ENCODE data around the gene MIER1.
A peak's percentile ranks its signal among the peaks of the same experiment; 100 is the strongest.
"Not testable (repeated sequence)": the region's sequence is repeated elsewhere in the genome, so short reads cannot be mapped to it uniquely, and the experiment has no call there.

Gene MIER1

DNA sequence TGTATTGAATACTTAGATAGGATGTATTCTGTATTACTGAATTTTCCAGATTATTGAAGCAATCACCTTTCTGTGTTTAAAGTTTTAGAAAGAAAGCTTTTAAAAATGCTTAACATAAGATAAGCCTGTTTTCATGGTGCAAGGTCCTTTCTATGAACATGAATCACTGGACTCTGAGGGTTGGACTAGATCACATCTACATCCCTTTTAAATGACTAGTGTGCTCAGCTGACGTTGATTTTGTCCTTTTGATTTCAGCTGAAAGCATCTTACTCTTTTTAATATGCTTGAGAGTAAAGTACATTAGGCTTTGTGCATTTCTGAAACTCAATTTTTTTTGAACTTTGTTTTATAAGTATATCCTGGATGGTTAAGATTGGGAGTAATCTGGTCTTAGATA lies 16.2 kb downstream of the MIER1 start:
- DNase-seq, result no peak

DNA sequence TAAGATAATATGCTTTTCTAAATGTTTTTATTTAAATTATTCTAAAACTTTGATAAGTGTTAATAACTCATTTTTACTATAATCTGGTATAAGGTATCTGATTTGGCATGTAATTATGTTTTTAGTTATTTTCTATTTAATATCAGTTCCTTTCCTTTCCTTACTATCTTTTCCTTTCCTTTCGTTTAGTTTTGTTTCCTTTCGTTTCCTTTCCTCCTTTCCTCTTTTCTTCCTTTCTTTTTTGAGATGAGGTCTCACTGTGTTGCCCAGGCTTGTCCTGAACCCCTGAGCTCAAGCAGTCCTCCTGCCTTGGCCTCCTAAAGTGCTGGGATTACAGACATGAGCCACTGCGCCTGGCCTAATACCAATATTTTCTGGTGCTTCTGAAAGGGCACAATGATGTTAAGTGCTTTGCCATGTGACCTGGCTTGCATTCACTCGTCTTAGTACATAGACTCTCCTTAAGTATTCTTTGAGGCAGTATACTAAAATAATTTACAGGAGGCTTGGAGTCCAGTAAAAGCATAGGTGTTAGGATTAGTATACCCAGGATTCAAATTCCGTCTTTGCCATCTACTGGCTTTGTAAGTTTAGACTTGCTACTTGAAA lies 18.7 kb downstream of the MIER1 start:
- DNase-seq, result no peak

DNA sequence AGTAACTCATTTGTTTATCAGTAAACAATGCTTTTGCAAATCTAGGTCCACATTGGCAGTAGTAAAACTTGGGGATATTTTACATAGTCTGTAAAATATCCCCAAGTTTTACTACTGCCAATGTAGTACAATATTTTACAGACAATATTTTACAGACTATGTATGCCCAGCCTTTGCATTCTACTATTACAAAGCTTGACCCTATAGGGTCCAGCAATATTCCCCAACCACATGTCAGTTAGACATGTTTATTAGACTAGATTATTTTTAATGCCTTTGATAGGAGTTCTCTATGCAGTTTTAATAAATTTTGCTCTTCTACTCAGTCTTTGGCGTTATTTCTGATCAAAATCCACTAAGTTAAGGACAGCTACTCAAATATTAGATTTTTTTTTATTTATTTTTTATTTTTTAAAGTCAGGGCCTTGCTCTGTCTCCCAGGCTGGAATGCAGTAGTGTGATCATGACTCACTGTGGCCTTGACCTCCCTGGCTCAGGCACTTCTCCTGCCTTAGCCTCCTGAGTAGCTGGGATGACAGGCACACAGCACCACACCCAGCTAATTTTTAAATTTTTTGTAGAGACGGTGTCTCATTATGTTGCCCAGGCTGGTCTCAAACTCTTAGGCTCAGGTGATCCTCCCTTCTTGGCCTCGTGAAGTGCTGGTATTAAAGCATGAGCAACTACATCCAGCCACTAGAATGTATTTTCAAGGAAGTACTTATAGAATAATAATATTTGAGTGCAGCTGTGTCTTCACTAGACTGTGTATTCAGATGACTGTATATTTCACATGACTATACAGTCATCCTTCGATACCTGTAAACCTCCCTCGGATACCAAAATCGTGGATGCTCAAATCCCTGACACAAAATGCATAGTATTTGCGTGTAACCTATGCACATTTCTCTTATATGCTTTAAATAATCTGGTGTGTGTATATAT lies 19.8 kb downstream of the MIER1 start:
- no peak for DNase-seq

DNA sequence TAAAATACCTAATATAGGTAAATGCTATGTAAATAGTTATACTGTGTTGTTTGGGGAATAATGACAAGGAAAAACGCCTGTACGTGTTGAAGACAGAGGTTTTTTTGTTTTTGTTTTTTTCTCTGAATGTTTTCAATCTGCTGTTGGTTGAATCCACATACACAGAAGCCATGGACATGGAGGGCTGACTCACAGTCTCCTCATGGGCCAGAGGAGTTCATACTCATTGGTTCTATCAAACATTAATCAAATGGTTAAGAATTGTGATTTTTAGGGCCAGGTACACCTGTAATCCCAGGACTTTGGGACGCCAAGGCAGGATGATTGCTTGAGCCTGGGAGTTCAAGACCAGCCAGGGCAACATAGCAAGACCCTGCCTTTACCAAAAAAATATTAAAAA lies 20.5 kb downstream of the MIER1 start:
- DNase-seq, result no peak

DNA sequence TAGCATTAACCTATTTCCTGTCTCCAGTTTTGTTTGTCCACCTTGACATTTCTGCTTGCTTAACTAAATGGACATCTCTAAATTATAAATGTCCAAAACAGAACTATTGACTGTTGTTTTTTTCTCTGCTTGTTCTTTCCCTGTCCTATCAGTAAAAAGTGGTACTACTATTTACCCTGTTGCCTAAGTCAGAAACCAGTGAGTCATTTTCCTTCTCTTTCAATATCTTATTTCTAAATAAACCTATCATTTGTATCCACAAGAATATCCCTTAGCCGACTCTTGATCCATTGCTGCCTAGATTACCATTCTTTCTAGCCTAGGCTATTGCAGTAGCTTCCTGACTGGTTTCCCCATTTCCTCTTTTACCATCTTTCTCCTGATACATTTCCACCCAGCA lies 22.5 kb downstream of the MIER1 start:
- no peak for DNase-seq

DNA sequence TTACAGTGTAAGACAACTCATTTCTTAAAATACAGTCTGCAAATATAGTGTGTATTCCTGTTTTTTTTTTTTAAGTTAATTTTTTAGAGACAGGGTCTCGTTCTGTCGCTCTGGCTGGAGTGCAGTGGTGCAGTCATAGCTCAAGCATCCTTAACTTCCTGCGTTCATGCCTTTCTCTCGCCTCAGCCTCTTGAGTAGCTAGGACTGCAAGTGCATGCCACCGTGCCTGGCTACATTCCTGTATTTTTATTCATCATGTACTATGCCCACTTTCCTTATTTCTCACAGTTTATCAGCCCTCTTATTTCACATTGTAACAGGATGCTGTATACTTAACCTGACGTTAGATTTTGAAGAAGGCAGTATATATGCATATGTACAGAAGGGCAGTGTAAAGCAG lies 26.7 kb downstream of the MIER1 start:
- DNase-seq, result no peak

DNA sequence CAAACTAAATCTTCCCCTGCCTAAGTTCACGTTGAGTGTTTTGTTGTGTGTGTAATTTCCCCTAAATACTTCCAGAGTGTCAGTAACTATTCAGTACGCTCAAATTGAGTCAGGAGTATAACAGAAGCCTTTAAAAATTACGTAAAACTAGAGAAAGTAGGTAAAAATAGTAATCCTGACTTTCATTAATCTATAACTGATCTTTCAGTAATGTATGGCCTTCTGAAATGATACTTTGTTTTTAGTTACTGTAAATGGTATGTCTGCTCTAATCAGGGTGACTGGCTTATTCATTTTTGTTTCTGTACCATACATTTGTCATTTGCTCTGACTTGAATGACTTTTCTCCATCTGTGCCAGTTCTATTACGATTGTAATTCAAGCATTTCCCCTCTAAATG lies 29.4 kb downstream of the MIER1 start:
- DNase-seq, result no peak

DNA sequence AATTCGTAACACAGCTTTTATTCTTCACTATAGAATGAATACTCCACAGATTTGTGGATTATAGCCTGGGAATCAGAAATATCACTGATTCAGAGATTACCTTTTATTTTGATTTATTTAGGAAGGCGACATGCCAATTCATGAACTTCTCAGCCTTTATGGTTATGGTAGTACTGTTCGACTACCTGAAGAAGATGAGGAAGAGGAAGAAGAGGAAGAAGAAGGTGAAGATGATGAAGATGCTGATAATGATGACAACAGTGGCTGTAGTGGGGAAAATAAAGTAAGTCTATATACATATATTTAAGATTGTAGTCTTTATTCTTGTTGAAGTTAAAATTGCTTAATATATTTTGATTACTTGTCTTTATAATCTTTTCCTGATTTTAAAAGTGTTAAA lies 33.1 kb downstream of the MIER1 start:
- DNase-seq, result no peak

DNA sequence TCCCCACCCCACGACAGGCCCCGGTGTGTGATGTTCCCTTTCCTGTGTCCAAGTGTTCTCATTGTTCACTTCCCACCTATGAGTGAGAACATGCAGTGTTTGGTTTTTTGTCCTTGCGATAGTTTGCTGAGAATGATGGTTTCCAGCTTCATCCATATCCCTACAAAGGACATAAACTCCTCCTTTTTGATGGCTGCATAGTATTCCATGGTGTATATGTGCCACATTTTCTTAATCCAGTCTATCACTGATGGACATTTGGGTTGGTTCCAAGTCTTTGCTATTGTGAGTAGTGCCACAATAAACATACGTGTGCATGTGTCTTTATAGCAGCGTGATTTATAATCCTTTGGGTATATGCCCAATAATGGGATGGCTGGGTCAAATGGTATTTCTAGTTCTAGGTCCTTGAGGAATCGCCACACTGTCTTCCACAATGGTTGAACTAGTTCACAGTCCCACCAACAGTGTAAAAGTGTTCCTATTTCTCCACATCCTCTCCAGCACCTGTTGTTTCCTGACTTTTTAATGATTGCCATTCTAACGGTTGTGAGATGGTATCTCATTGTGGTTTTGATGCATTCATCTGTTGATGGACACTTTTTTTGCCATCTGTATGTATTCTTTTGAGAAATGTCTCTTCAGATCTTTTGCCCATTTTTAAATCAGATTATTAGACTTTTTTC lies 41.5 kb downstream of the MIER1 start:
- not testable (repeated sequence) for DNase-seq

DNA sequence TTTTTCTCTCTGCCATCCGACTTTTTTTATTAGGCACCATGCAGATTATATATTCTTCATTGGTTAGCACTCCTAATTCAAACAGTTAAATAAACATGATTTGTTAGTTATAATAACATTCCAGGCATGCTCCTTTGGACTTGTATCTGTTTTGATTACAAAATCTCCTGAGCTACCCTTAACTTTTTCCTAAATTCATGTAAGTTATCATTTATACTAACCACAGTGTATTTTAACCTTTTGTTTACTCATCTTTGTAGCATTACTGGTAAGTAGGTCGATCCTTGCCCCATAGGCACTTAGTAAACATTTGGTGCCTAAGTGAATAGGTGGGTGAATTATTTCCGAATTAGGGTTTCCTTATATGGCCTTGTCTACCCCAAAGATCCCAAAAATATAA lies 43.8 kb downstream of the MIER1 start:
- DNase-seq, result no peak

DNA sequence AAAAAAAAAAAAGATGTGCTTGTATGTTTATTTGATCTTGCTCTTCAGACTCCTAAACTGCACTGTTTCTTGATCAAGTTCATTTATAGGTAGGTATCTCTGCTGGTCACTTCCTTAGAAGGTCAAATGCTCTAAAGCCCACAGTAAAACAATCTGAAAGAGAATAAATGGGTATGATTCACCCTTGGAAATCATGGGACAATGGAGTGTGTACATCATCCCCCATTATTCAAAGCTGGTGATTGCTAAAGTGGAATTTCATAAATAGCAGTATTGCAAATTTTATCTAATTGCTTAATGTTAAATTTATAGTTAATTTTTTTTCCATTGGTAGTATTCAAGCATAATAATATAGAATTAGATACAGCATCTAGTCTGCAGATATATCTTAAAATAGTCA lies 53.4 kb downstream of the MIER1 start:
- no peak for DNase-seq

DNA sequence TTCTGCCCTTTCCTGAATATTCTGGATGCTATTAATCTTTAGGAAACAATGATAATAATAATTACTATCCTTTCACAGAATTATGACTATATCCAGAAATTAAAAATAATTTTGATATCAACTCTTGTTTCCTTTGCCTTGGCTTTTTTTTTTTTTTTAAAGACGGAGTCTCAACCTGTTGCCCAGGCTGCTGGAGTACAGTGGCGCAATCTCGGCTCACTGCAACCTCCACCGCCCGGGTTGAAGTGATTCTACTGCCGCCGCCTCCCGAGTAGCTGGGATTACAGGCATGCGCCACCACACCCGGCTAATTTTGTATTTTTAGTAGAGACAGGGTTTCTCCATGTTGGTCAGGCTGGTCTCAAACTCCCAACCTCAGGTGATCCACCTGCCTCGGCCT lies 54.8 kb downstream of the MIER1 start:
- not testable (repeated sequence) for DNase-seq

DNA sequence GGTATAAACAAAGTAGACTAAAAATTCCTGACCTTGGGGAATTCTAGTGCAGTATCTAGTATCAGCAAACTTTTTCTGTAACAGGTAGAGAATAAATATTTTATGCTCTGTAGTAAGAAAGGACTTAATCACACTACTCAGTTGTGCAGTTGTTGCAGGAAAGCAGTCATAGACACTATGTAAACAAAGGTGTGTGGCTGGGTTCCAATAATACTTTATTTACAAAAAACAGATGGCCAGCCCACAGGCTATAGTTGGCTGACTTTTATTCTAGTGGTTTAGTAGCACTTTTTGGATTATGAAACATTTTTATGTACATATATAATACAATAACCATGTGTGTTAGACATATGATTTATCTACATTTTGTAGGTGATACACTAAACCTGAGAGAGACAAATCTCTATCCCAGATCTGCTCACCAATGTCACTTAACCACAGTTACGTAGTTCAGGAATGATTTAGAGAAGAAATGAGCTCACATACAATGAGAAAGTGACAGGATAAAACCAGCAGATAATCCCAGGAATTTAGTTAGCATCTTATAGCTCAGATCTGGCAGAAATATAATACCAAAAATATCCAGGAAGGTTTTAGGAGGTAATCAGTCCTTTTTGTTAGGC lies 56.1 kb downstream of the MIER1 start:
- peak; percentile 72 for DNase-seq

DNA sequence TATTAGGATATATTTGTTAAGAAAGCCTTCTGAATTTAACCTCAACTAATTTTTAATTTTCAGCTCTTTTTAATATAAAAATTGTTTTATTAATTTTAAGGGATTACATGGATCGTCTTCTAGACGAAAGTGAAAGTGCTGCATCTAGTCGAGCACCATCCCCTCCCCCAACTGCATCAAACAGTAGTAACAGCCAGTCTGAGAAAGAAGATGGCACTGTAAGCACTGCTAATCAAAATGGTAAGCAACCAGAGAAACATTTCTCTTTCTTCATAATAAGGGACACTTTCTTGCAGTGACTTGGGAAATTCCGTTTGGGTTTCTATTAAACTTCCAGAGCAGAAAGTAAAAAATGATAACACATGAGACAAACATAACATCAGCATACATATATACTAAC lies 56.9 kb downstream of the MIER1 start:
- peak; percentile 59 for DNase-seq

DNA sequence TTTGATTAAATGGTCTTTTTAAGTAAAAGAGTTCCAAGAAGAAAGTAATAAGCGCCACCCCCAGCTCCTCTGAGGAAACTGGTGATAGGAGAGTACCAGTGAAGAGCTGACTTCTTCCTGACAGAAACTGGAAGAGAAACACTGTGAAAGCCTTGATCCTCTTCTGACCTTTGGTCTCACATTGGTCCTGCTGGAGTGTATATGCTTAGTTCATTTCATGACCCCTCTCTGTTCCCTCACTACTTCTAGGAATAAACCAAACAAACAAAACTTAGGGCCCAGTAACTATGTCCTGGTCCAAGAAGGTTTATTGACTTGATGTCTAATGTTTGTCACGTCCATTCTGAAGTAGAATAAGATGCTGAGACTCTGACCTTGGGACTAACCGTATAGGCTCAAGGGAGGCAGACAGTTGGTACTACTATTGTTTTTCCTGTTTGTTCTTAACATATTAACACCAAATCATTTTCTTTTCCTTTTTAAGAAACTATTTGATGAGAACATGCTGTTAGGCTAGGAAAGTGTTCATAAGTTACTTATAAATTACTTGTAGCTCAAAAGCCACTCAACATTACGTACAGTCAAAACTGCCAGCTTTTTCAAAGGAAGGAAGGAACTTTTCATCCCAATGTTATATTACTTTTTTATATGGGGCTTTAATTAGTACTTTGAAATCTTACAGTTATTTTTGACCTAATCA lies 57.9 kb downstream of the MIER1 start:
- DNase-seq, result no peak

DNA sequence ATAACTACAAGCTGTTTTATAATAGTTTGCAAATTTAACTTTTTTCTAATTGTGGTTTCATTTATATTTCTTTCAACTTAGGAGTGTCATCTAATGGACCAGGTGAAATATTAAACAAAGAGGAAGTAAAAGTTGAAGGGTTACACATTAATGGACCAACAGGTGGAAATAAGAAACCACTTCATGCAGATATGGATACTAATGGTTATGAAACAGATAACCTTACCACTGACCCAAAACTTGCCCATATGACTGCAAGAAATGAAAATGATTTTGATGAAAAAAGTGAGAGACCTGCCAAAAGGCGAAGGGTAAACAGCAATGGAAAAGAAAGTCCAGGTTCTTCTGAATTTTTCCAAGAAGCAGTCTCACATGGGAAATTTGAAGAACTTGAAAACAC lies 59.7 kb downstream of the MIER1 start:
- DNase-seq, result no peak

DNA sequence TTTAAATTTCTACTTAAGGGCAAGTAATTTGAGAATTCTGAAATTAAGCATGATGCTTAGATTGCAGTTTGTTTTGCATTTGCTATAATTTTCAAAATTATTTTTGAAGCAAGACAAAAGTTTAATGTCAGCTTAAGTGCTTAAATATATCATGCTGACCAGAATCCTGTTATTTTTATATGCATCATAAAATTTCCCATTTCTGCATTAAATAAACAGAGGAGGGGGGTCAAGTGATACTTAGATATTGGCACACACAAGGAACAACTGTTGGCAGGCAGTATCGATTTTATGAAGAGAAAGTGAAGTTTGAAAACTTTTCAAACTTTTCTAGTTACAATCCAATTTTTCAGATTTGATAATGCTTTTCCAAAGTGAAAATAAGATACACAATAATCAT lies 61.0 kb downstream of the MIER1 start:
- no peak for DNase-seq

DNA sequence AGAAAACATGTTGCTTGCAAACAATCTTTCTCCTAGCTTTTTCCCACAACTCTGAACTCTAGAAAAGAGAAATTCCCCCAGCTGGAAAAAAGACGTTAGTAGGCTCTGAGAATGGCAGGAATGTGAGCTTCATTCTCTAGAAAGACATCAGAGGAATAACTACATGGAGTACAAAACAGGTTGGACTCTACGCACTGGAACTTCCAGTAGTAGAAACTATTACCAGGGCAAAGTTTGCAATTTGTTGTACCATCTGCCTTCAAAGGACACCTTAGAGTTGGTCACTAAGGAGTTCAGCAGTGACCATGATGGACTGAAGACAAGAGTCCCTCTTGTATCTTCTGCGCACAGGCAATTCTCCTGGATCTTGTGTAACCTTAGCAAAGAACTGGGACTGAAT lies 68.3 kb downstream of the MIER1 start:
- no peak for DNase-seq

DNA sequence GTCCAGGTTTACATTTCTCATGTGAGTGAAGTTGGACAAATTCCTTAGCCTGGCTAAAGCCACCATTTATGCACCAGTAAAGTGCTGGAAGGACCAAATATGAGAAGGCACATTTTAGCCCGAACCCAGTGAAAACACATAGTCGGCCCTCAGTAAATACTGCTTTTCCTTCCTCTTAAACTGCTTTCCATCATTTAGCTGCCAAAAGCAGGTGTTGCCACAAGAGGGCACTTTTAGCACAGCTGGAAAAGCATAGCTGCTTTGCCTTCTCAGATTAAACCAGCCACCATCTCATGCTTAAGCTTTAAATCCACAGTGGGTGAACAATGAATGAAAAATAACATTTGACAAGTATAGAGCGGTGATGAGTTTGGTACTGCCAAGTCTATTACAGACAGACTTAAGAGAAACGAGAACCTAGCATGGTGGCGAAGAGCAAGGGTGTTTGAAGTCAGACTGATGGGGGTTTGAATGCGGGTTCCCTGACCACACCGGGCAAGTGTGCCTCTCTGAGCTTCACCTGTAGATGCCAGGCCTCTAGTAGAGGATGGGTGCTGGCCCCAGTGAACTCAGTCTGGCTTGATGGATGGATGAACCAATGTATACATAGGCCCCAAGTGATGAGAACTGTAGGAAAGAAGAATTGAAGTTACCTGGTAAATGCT lies 71.4 kb downstream of the MIER1 start:
- peak; percentile 71 for DNase-seq

DNA sequence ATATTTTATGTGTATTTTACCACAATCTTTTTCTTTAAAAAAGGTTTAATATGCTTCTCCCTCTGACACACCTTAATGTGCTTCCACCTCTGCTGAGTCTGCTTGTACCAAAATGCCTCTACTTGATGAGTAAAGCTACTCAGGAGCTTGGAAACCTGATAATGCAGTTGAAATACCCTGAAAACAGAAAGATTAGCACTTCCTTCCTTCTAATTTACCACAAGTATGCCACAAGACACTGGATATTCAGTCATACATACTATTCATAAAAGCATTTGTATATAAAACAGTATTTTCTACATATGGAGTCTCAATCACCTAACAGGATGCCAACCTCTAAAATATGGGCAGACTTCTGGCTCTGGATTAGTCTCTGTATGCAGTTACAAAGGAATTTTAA lies 74.2 kb downstream of the MIER1 start:
- no peak for DNase-seq

DNA sequence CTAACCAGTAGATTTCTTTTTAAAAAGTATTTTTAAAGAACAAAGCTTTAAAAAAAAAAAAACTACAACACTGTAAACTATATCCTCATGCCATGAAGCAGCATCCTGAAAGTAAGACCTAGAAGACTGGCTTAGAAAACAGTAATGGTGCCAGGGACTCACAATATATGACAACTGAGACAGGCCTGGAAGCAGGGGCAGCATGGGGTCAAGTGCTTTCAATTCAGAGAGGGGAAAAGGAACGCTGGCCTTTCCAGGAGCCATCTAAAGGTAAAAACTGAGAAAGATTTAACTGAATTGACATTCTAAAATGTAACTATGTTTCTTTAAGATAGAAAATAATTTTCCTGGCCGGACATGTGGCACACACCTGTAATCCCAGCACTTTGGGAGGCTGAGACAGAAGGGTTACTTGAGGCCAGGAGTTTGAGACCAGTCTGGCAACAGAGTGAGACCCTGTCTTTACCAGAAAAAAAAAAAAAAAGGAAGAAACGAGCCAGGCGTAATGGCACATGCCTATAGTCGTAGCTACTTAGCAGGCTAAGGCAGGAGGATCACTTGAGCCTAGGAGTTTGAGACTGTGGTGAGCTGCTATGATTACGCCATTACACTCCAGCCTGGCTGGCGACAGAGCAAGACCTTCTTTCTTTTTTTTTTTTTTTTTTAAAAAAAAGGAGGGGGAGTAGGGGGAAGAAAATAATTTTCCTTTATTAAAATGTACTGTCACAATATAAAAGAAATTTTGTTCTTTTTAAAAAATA lies 75.0 kb downstream of the MIER1 start:
- no peak for DNase-seq

Measured in NCI-H2029 treated with DMSO at 0.1 percent for 48 hours (cell line).